ENCODE data around the gene AHI1. TPM values are rescaled to one million over a fixed set of nuclear protein-coding genes. Genes with fewer than 3 reads are reported as not detected.

AHI1 gene
- total RNA-seq (2021; fragmentation: NEBNext Ultra II Directional; extraction: Animal tissue kit (Norgen Biotek cat#: 25700)), result 10 to 100 TPM; 14.6 to 19.1 (median 17.0) TPM
- long read RNA-seq, partial matches to known transcripts, result 14 of 19 reads
- long read RNA-seq, other reads (novel, unspliced or antisense), result 5 of 19 reads

- peak; percentile 26; the same call in 1 of the 2 replicates for TF ChIP-seq CTCF (IDR thresholded peaks at IDR 0.05)
- Mint-ChIP-seq H3K27ac (no peak within 1 kb of the TSS), H3K9me3 (no peaks in the 10 kb centered on the region), H3K4me1 (ENCODE audit: low read depth) (peaks cover 27% of the 10 kb centered on the region), H3K36me3 (ENCODE audit: low read depth) (peaks cover 23% of the 10 kb centered on the region), H3K4me3 (no peak within 1 kb of the TSS), H3K27me3 (ENCODE audit: insufficient read depth) (no peaks in the 10 kb centered on the region)
- peak; percentile 92 for DNase-seq
Measured at GRCh38 chr6:135497412-135498184, at the start of gene AHI1. TSS of gene AHI1 (minus strand) at chr6:135497740. CDS start at chr6:135492237, 5,503 bp downstream.

- no peaks in the 10 kb centered on the region; the same call in 1 of the 2 replicates for H3K27me3 Mint-ChIP-seq (ENCODE audit: insufficient read depth)
- no peak overlapping the region for H3K4me3 Mint-ChIP-seq
- TF ChIP-seq CTCF (IDR thresholded peaks at IDR 0.05), result no peak
- H3K36me3 Mint-ChIP-seq (ENCODE audit: low read depth), result no peaks in the 10 kb centered on the region
- H3K9me3 Mint-ChIP-seq, result no peaks in the 10 kb centered on the region
- H3K27ac Mint-ChIP-seq, result no peak overlapping the region
- H3K4me1 Mint-ChIP-seq (ENCODE audit: low read depth), result no peaks in the 10 kb centered on the region
- no peak for DNase-seq
Measured at GRCh38 chr6:135546680-135547418, 49.3 kb upstream of the AHI1 start.

GRCh38 chr6:135546206-135546605 lies 48.7 kb upstream of the AHI1 start:
- H3K36me3 Mint-ChIP-seq (ENCODE audit: low read depth), result no peaks in the 10 kb centered on the region
- H3K4me1 Mint-ChIP-seq (ENCODE audit: low read depth), result no peaks in the 10 kb centered on the region
- DNase-seq, result no peak
- no peak overlapping the region for H3K27ac Mint-ChIP-seq
- no peak for TF ChIP-seq CTCF (IDR thresholded peaks at IDR 0.05)
- H3K4me3 Mint-ChIP-seq, result no peak overlapping the region
- H3K9me3 Mint-ChIP-seq, result no peaks in the 10 kb centered on the region
- H3K27me3 Mint-ChIP-seq (ENCODE audit: insufficient read depth), result no peaks in the 10 kb centered on the region; the same call in 1 of the 2 replicates

GRCh38 chr6:135540207-135540840 lies 42.8 kb upstream of the AHI1 start:
- Mint-ChIP-seq H3K27ac (no peak overlapping the region), H3K36me3 (ENCODE audit: low read depth) (no peaks in the 10 kb centered on the region), H3K4me3 (no peak overlapping the region), H3K27me3 (ENCODE audit: insufficient read depth) (no peaks in the 10 kb centered on the region; the same call in 1 of the 2 replicates), H3K4me1 (ENCODE audit: low read depth) (peaks cover 31% of the 10 kb centered on the region), H3K9me3 (no peaks in the 10 kb centered on the region)
- TF ChIP-seq CTCF (IDR thresholded peaks at IDR 0.05), result peak; percentile 45
- no peak for DNase-seq

- Mint-ChIP-seq H3K27ac (peak overlapping the region; percentile 17; the same call in 1 of the 2 replicates), H3K4me3 (peak overlapping the region; percentile 31; the same call in 1 of the 2 replicates), H3K27me3 (ENCODE audit: insufficient read depth) (no peaks in the 10 kb centered on the region; the same call in 1 of the 2 replicates), H3K9me3 (no peaks in the 10 kb centered on the region), H3K36me3 (ENCODE audit: low read depth) (no peaks in the 10 kb centered on the region), H3K4me1 (ENCODE audit: low read depth) (peaks cover 39% of the 10 kb centered on the region)
- peak; percentile 68 for DNase-seq
- no peak for TF ChIP-seq CTCF (IDR thresholded peaks at IDR 0.05)
Measured at GRCh38 chr6:135537741-135538301, 40.3 kb upstream of the AHI1 start.
